GM12865 (cell line): ENCODE measurements around the gene TAOK1.

Source experiments
- DNase-seq: peaks from one replicate; pipeline ENCODE4 v3.0.0; 2010; ENCODE audit warnings: low read depth
- H3K4me3 ChIP-seq: 2 replicates; pipeline ENCODE4 v1.5.1; 2011; ENCODE audit warnings: mild to moderate bottlenecking, low read depth, low read length, control low read depth
- CTCF ChIP-seq: IDR thresholded peaks from 2 replicates; pipeline ENCODE4 v1.5.1; 2011; ENCODE audit warnings: low read length, control low read depth, low read depth, inconsistent platforms; ENCODE audit not compliant: insufficient read depth; ENCODE audit errors: missing control alignments

The TAOK1 gene

GRCh38 chr17:29588562-29589411 is 198.6 kb downstream of the TAOK1 start:
- DNase-seq: peak; percentile 43
- H3K4me3 ChIP-seq: peak overlapping the region; percentile 63
- no peak for TF ChIP-seq CTCF

- peak; percentile 0 for TF ChIP-seq CTCF
- peak; percentile 90 for DNase-seq
- H3K4me3 ChIP-seq: peak within 1 kb of the TSS; percentile 63
Observed at GRCh38 chr17:29589524-29590410, 199.6 kb downstream of the TAOK1 start, which contains the start of gene GIT1. Gene GIT1 (minus strand): TSS chr17:29589648. CDS start chr17:29589378, 270 bp downstream.

GRCh38 chr17:29590411-29591145 is 200.4 kb downstream of the TAOK1 start:
- peak overlapping the region; percentile 60 for H3K4me3 ChIP-seq
- no peak for TF ChIP-seq CTCF
- no peak for DNase-seq

- no peak overlapping the region; the same call in 1 of the 2 replicates for H3K4me3 ChIP-seq
- TF ChIP-seq CTCF: no peak
- DNase-seq: peak; percentile 46
Observed at GRCh38 chr17:29591146-29591736, 201.1 kb downstream of the TAOK1 start.

GRCh38 chr17:29591737-29592608 is 201.8 kb downstream of the TAOK1 start:
- TF ChIP-seq CTCF: peak; percentile 95
- peak; percentile 75 for DNase-seq
- no peak overlapping the region; the same call in 1 of the 2 replicates for H3K4me3 ChIP-seq
